DOHH2 (cell line): ENCODE measurements around the gene WSCD2.

Experiments
- H3F3A ChIP-seq: fragments of 200-600 bp; sonication (generic), shearing (Covaris generic); 2 replicates; pipeline ENCODE4 v1.6.0; 2016; ENCODE audit warnings: antibody characterized with exemption, mild to moderate bottlenecking; ENCODE audit not compliant: control insufficient read depth, insufficient read depth
- H3K27ac ChIP-seq: fragments of 200-600 bp; sonication (generic); 2 replicates; pipeline ENCODE4 v1.5.1; 2014; ENCODE audit warnings: low read depth, mild to moderate bottlenecking, low read length, moderate library complexity
- H3K27me3 ChIP-seq: fragments of 200-600 bp; sonication (generic); 2 replicates; pipeline ENCODE4 v1.6.1; 2014; ENCODE audit warnings: mild to moderate bottlenecking, low read length, mixed read lengths; ENCODE audit not compliant: control insufficient read depth
- H3K36me3 ChIP-seq: fragments of 200-600 bp; sonication (generic); 2 replicates; pipeline ENCODE4 v1.6.1; 2014; ENCODE audit warnings: mild to moderate bottlenecking, low read length, moderate library complexity, mixed read lengths; ENCODE audit not compliant: control insufficient read depth
- H3K4me1 ChIP-seq: fragments of 200-600 bp; sonication (generic); 2 replicates; pipeline ENCODE4 v1.6.1; 2014; ENCODE audit warnings: mild to moderate bottlenecking, low read length, mixed read lengths; ENCODE audit not compliant: control insufficient read depth
- H3K4me2 ChIP-seq: fragments of 200-600 bp; sonication (generic); 2 replicates; pipeline ENCODE4 v1.6.0; 2014; ENCODE audit warnings: mild to moderate bottlenecking, low read length, moderate library complexity
- H3K4me3 ChIP-seq: fragments of 200-600 bp; sonication (generic); 2 replicates; pipeline ENCODE4 v1.5.1; 2014; ENCODE audit warnings: mild to moderate bottlenecking, low read length, mixed read lengths
- H3K79me2 ChIP-seq: fragments of 200-600 bp; sonication (generic); 2 replicates; pipeline ENCODE4 v1.6.1; 2014; ENCODE audit warnings: mild to moderate bottlenecking, low read length, mixed read lengths; ENCODE audit not compliant: control insufficient read depth
- H3K9me2 ChIP-seq: fragments of 200-600 bp; sonication (generic); replicated peaks from 2 replicates; pipeline ENCODE4 v1.6.1; 2014; ENCODE audit warnings: mild to moderate bottlenecking, low read length, mixed read lengths; ENCODE audit not compliant: control insufficient read depth
- H3K9me3 ChIP-seq: fragments of 200-600 bp; sonication (generic); 2 replicates; pipeline ENCODE4 v1.6.1; 2014; ENCODE audit warnings: antibody characterized with exemption, low read length, mixed read lengths; ENCODE audit not compliant: control insufficient read depth, insufficient read depth
- H4K20me1 ChIP-seq: fragments of 200-600 bp; sonication (generic); 2 replicates; pipeline ENCODE4 v1.6.0; 2014; ENCODE audit warnings: low read depth, mild to moderate bottlenecking, antibody characterized with exemption, low read length, moderate library complexity; ENCODE audit not compliant: control insufficient read depth, insufficient read depth
- EZH2phosphoT487 ChIP-seq: fragments of 200-600 bp; sonication (generic); IDR thresholded peaks from 2 replicates; pipeline ENCODE4 v1.6.1; 2017; ENCODE audit warnings: borderline replicate concordance, mild to moderate bottlenecking, antibody characterized with exemption, low read length, moderate library complexity, mixed read lengths
- TF ChIP-seq, protein P1 (sequence below): fragments of 200-600 bp; sonication (generic); IDR thresholded peaks from one replicate; pipeline ENCODE4 v1.5.1; 2014; ENCODE audit warnings: antibody characterized with exemption, mild to moderate bottlenecking, low read depth, low read length; ENCODE audit not compliant: poor library complexity, severe bottlenecking

Gene WSCD2

GRCh38 chr12:108177131-108177530 is 48.0 kb downstream of the WSCD2 start:
- H3K4me2 ChIP-seq = no peak overlapping the region
- no peak overlapping the region for H3K4me3 ChIP-seq
- no peaks in the 10 kb centered on the region for H3K9me3 ChIP-seq
- H4K20me1 ChIP-seq = no peaks in the 10 kb centered on the region
- no peak overlapping the region for H3K27ac ChIP-seq
- H3K4me1 ChIP-seq = no peaks in the 10 kb centered on the region
- no peak for TF ChIP-seq EZH2phosphoT487
- TF ChIP-seq, protein P1, sequence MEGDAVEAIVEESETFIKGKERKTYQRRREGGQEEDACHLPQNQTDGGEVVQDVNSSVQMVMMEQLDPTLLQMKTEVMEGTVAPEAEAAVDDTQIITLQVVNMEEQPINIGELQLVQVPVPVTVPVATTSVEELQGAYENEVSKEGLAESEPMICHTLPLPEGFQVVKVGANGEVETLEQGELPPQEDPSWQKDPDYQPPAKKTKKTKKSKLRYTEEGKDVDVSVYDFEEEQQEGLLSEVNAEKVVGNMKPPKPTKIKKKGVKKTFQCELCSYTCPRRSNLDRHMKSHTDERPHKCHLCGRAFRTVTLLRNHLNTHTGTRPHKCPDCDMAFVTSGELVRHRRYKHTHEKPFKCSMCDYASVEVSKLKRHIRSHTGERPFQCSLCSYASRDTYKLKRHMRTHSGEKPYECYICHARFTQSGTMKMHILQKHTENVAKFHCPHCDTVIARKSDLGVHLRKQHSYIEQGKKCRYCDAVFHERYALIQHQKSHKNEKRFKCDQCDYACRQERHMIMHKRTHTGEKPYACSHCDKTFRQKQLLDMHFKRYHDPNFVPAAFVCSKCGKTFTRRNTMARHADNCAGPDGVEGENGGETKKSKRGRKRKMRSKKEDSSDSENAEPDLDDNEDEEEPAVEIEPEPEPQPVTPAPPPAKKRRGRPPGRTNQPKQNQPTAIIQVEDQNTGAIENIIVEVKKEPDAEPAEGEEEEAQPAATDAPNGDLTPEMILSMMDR = no peak
- H3K36me3 ChIP-seq = no peaks in the 10 kb centered on the region
- H3K79me2 ChIP-seq = no peaks in the 10 kb centered on the region
- H3K27me3 ChIP-seq = no peaks in the 10 kb centered on the region
- no peaks in the 10 kb centered on the region for H3K9me2 ChIP-seq
- H3F3A ChIP-seq = no peaks in the 10 kb centered on the region

DNA sequence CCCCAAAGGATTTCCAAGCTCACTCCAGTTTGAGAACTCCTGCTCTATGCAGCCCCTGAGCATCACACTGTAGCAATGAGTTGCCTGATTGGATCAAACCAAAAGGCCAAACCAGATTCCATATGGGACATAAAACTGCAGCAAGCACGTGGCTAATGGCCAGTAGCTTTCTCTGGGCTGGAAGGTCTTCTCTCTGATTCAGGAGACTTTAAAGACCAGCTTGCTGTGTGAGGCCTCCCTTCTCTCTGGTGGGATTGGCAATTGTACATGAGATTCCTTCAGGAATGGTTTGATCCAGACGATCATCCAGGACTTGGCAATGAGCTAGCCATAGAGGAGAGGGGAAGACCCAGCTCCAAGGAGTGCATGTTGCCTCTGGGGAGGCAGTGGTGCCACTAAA is 50.2 kb downstream of the WSCD2 start:
- Histone ChIP-seq H3K4me2 (no peak overlapping the region), H3K27ac (no peak overlapping the region), H3K9me3 (no peaks in the 10 kb centered on the region), H3K79me2 (no peaks in the 10 kb centered on the region), H4K20me1 (no peaks in the 10 kb centered on the region), H3K4me1 (no peaks in the 10 kb centered on the region), H3F3A (no peaks in the 10 kb centered on the region), H3K36me3 (no peaks in the 10 kb centered on the region), H3K9me2 (no peaks in the 10 kb centered on the region), H3K4me3 (no peak overlapping the region), H3K27me3 (no peaks in the 10 kb centered on the region)
- TF ChIP-seq, protein P1 = no peak
- TF ChIP-seq EZH2phosphoT487 = no peak

DNA sequence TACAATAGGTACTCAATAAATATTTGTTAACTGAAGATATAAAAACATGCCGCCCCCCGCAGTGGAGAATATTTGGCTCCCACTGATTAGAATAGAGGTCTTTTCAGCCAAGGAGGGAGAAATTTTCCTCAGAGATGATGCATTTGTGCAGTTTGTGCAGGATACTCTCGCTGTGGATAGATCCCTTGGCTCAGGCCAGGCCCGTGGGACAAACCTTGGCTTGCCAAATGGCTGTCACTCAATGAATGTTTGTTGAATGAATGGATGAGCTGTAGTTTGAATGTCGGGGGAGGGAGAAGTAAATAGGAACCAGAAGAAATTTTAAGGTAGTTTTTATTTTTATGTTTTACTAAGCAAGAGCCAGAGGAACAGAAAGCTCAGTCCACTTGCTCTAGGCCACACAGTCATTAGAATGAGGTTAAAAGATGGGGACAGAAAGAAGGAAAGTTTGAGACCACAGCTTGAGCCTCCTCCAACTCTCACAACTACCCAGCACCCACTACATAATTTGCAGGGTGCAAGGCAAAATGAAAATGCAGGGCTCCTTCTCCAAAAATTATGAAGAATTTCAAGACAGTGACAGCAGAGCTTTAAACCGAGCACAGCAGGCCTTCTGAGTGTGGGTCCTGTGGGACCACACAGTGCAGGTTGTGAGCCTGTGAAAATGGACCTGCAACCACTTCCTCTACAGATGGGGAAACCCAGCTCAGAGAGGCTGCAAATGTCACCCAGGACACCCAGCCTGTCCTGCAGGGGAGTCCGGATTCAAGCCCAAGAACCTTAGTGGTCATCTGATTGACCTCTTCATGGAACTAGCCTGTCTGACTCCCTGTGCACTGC is 51.4 kb downstream of the WSCD2 start:
- Histone ChIP-seq H3K36me3 (no peaks in the 10 kb centered on the region), H3K79me2 (no peaks in the 10 kb centered on the region), H3K4me1 (no peaks in the 10 kb centered on the region), H3K27ac (no peak overlapping the region), H3K4me3 (no peak overlapping the region), H3K9me3 (no peaks in the 10 kb centered on the region), H3K9me2 (no peaks in the 10 kb centered on the region), H3K4me2 (no peak overlapping the region), H3K27me3 (no peaks in the 10 kb centered on the region), H3F3A (no peaks in the 10 kb centered on the region), H4K20me1 (no peaks in the 10 kb centered on the region)
- no peak for TF ChIP-seq EZH2phosphoT487
- TF ChIP-seq, protein P1 = no peak
